ENCODE measurements around the gene LPP.

DNA sequence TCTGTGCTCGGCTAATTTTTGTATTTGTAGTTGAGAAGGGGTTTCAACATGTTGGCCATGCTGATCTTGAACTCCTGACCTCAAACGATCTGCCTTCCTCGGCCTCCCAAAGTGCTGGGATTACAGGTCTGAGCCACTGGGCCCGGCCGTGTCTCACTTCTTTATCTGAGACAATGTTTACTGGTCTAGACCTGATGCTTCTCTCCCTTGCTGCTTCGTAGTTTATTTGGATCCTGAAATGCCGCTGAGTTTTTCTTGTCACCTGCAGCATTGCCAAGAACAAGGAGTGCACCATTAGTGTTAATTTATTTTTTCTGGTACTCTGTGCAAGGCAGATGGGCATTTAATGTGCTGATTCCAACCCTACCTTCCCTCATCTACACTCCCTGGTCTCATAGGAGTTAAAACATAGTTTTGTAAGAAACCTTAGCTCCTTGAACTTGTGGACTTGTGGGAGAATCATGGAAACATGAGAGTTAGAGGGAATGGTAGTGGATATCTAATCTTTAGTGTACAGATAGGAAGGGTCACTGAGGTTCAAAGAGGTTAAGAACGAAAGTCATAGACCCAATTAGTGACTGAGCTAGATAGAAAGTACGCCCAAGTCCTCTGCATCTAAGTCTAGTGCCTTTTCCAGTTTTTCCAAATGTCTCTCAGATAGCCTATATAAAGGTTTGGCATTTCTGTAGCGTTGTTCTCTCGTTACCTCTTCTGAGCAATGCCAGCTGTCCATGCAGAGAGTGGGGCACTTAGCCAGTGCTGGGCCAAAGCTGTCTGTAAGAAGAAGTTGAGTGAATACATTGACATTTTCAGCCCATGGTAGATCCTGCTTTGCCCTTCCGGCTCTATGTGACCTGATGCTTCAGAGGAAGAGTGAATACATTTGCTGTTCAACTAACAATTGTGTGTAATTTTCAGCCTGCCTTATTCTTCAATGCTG lies 244.1 kb downstream of the LPP start:
- no peak for TF ChIP-seq POLR2A (IDR thresholded peaks at IDR 0.05)
- TF ChIP-seq, protein P1, sequence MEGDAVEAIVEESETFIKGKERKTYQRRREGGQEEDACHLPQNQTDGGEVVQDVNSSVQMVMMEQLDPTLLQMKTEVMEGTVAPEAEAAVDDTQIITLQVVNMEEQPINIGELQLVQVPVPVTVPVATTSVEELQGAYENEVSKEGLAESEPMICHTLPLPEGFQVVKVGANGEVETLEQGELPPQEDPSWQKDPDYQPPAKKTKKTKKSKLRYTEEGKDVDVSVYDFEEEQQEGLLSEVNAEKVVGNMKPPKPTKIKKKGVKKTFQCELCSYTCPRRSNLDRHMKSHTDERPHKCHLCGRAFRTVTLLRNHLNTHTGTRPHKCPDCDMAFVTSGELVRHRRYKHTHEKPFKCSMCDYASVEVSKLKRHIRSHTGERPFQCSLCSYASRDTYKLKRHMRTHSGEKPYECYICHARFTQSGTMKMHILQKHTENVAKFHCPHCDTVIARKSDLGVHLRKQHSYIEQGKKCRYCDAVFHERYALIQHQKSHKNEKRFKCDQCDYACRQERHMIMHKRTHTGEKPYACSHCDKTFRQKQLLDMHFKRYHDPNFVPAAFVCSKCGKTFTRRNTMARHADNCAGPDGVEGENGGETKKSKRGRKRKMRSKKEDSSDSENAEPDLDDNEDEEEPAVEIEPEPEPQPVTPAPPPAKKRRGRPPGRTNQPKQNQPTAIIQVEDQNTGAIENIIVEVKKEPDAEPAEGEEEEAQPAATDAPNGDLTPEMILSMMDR (IDR thresholded peaks at IDR 0.05) = no peak

Measured in Peyer's patch (tissue), 4 donors.